Ishikawa (cell line): Measurements from ENCODE around the gene SESN1.

Source experiments
- CEBPB ChIP-seq: IDR thresholded peaks from 2 replicates; pipeline ENCODE4 v1.6.1; 2012
- CREB1 ChIP-seq: IDR thresholded peaks from 2 replicates; pipeline ENCODE4 v1.6.1; 2012; ENCODE audit warnings: low read depth
- EGR1 ChIP-seq: IDR thresholded peaks from 2 replicates; pipeline ENCODE4 v1.6.1; 2012
- EP300 ChIP-seq: IDR thresholded peaks from 2 replicates; pipeline ENCODE4 v1.6.1; 2012; ENCODE audit warnings: borderline replicate concordance
- FOXM1 ChIP-seq: IDR thresholded peaks from 2 replicates; pipeline ENCODE4 v1.6.1; 2012; ENCODE audit warnings: low read depth, borderline replicate concordance
- NFIC ChIP-seq: IDR thresholded peaks from 2 replicates; pipeline ENCODE4 v1.6.1; 2012
- RAD21 ChIP-seq: IDR thresholded peaks from 2 replicates; pipeline ENCODE4 v1.6.1; 2012; ENCODE audit warnings: low read depth
- TAF1 ChIP-seq: IDR thresholded peaks from 2 replicates; pipeline ENCODE4 v1.6.1; 2012; ENCODE audit warnings: low read depth, mild to moderate bottlenecking
- TCF12 ChIP-seq: IDR thresholded peaks from 2 replicates; pipeline ENCODE4 v1.6.1; 2012; ENCODE audit warnings: low read depth
- TEAD4 ChIP-seq: IDR thresholded peaks from 2 replicates; pipeline ENCODE4 v1.6.1; 2012
- USF1 ChIP-seq: IDR thresholded peaks from 2 replicates; pipeline ENCODE4 v1.6.1; 2012
- YY1 ChIP-seq: IDR thresholded peaks from 2 replicates; pipeline ENCODE4 v1.6.1; 2012; ENCODE audit warnings: low read depth
- ZBTB7A ChIP-seq: IDR thresholded peaks from 2 replicates; pipeline ENCODE4 v1.6.1; 2012; ENCODE audit warnings: low read depth
- TF ChIP-seq, protein P1 (sequence below): IDR thresholded peaks from 2 replicates; pipeline ENCODE4 v1.6.1; 2012; ENCODE audit warnings: low read depth, mild to moderate bottlenecking
- TF ChIP-seq, protein P2 (sequence below): IDR thresholded peaks from 2 replicates; pipeline ENCODE4 v1.6.1; 2012

SESN1 gene

DNA sequence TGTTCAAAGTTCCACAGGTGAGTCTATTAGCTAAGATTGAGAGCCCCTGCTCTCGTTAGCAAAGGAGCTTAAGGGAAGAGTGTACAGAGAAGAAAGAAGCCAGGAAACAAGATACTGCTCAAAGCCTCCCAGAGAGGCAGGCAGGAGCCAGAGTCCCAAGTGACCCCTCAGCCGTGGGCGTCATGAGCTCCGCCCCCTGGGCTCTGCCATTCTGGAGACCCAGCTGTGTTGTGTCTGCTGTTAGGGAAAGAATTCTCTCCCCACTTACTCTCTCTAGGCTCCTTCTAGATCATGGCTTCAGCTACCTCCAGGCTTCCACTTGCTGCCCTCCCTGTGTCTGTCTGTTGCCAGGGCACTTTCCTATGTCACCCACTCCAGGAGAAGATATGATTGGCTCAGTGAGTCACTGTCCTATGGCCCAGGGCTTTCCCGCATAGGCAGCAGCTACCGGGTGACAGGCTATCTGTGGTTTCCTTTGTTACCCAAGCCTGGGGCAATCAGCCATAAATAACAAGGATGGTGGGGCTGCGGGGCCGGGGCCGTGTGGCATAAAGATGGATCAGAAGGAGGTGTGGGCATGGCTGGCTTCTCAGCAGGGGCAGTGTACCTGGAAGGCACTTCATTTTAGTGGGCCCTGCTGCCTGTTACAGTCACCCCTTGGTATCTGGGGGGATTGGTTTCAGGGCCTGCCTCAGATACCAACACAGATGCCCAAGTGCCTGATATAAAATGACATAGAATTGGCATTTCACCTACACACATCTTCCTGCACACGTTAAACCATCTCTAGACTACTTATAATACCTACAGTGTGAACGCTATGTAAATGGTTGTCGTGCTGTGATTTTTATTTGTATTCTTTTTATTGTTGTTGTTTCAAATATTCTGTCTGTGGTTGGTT lies 127.5 kb downstream of the SESN1 start:
- TF ChIP-seq NFIC, result no peak
- TF ChIP-seq TEAD4, result no peak
- no peak for TF ChIP-seq TAF1
- TF ChIP-seq, protein P1, sequence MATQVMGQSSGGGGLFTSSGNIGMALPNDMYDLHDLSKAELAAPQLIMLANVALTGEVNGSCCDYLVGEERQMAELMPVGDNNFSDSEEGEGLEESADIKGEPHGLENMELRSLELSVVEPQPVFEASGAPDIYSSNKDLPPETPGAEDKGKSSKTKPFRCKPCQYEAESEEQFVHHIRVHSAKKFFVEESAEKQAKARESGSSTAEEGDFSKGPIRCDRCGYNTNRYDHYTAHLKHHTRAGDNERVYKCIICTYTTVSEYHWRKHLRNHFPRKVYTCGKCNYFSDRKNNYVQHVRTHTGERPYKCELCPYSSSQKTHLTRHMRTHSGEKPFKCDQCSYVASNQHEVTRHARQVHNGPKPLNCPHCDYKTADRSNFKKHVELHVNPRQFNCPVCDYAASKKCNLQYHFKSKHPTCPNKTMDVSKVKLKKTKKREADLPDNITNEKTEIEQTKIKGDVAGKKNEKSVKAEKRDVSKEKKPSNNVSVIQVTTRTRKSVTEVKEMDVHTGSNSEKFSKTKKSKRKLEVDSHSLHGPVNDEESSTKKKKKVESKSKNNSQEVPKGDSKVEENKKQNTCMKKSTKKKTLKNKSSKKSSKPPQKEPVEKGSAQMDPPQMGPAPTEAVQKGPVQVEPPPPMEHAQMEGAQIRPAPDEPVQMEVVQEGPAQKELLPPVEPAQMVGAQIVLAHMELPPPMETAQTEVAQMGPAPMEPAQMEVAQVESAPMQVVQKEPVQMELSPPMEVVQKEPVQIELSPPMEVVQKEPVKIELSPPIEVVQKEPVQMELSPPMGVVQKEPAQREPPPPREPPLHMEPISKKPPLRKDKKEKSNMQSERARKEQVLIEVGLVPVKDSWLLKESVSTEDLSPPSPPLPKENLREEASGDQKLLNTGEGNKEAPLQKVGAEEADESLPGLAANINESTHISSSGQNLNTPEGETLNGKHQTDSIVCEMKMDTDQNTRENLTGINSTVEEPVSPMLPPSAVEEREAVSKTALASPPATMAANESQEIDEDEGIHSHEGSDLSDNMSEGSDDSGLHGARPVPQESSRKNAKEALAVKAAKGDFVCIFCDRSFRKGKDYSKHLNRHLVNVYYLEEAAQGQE, result no peak
- TF ChIP-seq ZBTB7A, result no peak
- no peak for TF ChIP-seq CREB1
- TF ChIP-seq EP300, result no peak
- no peak for TF ChIP-seq TCF12
- TF ChIP-seq EGR1, result no peak
- TF ChIP-seq USF1, result no peak
- no peak for TF ChIP-seq CEBPB
- TF ChIP-seq RAD21, result no peak
- no peak for TF ChIP-seq FOXM1
- TF ChIP-seq YY1, result no peak
- TF ChIP-seq, protein P2, sequence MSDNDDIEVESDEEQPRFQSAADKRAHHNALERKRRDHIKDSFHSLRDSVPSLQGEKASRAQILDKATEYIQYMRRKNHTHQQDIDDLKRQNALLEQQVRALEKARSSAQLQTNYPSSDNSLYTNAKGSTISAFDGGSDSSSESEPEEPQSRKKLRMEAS, result no peak

DNA sequence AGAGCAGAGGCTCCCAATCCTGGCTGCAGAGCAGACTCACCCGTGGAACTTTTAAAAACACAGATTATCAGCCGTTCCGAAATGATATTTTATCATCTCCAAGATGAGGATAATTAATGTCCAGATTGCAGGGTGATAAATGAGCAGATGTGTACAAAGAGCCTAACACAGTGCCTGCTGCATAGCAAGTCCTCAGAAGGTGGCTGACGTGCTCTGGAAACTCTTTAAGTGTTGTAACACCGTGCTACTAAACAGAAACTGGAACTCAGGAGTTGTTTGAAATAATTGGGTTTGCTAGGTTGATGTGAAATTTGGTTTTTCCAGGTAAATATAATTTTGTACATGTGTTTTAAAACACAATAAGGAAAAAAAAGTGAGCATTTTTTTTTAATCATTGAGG lies 128.4 kb downstream of the SESN1 start:
- TF ChIP-seq, protein P2, result no peak
- TF ChIP-seq EP300, result no peak
- TF ChIP-seq ZBTB7A, result no peak
- no peak for TF ChIP-seq TEAD4
- TF ChIP-seq CEBPB, result no peak
- no peak for TF ChIP-seq RAD21
- TF ChIP-seq YY1, result no peak
- TF ChIP-seq, protein P1, result no peak
- no peak for TF ChIP-seq USF1
- no peak for TF ChIP-seq CREB1

GRCh38 chr6:108961985-108962384 lies 132.7 kb downstream of the SESN1 start:
- TF ChIP-seq ZBTB7A (no peak), USF1 (no peak), TEAD4 (no peak), CREB1 (no peak), NFIC (no peak), RAD21 (no peak), YY1 (no peak), EP300 (no peak), TAF1 (no peak)
- TF ChIP-seq, protein P1, result no peak
- TF ChIP-seq, protein P2, result no peak

- TF ChIP-seq ZBTB7A (no peak), FOXM1 (no peak), TAF1 (no peak), RAD21 (no peak), EGR1 (no peak), CREB1 (no peak), YY1 (no peak), USF1 (no peak), TEAD4 (no peak), CEBPB (no peak), EP300 (no peak), NFIC (no peak), TCF12 (no peak)
- TF ChIP-seq, protein P2, result no peak
- TF ChIP-seq, protein P1, result no peak
These were observed 133.6 kb downstream of the SESN1 start for GRCh38 chr6:108961077-108961476.
